Epithelial cell of esophagus (primary cell): ENCODE data around the gene INTS6L.

ENCODE experiments used
- DNase-seq: peaks from one replicate; pipeline ENCODE4 v3.0.0; 2010; ENCODE audit warnings: low read depth
- H3K4me3 ChIP-seq: 2 replicates; pipeline ENCODE4 v1.5.1; 2011; ENCODE audit warnings: mild to moderate bottlenecking, low read length, control low read depth
- TF ChIP-seq, protein P1 (sequence below): IDR thresholded peaks from 2 replicates; pipeline ENCODE4 v1.5.1; 2011; ENCODE audit warnings: low read depth, mild to moderate bottlenecking, low read length, control low read depth, inconsistent platforms; ENCODE audit not compliant: insufficient read depth; ENCODE audit errors: missing control alignments

INTS6L gene

GRCh38 chrX:135512508-135513129, 7.8 kb upstream of the INTS6L start:
- peak; percentile 11 for DNase-seq
- TF ChIP-seq, protein P1, sequence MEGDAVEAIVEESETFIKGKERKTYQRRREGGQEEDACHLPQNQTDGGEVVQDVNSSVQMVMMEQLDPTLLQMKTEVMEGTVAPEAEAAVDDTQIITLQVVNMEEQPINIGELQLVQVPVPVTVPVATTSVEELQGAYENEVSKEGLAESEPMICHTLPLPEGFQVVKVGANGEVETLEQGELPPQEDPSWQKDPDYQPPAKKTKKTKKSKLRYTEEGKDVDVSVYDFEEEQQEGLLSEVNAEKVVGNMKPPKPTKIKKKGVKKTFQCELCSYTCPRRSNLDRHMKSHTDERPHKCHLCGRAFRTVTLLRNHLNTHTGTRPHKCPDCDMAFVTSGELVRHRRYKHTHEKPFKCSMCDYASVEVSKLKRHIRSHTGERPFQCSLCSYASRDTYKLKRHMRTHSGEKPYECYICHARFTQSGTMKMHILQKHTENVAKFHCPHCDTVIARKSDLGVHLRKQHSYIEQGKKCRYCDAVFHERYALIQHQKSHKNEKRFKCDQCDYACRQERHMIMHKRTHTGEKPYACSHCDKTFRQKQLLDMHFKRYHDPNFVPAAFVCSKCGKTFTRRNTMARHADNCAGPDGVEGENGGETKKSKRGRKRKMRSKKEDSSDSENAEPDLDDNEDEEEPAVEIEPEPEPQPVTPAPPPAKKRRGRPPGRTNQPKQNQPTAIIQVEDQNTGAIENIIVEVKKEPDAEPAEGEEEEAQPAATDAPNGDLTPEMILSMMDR: no peak
- no peak overlapping the region for H3K4me3 ChIP-seq

DNA sequence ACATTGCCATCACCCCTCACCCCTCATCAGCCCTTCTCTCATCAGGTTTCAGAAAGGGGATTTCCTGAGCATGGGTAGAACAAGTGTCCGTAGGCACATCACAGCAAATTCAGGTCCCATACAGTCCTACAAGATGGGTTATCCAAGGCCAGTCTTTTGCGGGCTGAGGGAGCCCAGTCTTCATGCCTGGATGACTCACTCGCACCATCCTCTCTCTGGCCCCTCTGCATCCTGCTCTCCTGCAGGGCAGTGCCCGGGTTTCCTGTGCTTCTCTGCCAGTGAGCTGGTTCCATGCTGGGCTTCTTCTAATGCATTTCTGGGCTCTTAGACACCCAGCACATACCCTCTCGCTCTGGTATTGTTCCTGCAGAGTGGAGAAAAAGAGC, 7.3 kb upstream of the INTS6L start:
- TF ChIP-seq, protein P1: no peak
- no peak for DNase-seq
- H3K4me3 ChIP-seq: no peak overlapping the region

GRCh38 chrX:135516376-135516775, 4.1 kb upstream of the INTS6L start:
- H3K4me3 ChIP-seq: no peak overlapping the region
- TF ChIP-seq, protein P1: no peak
- no peak for DNase-seq

GRCh38 chrX:135518161-135518560, 2.3 kb upstream of the INTS6L start:
- no peak overlapping the region for H3K4me3 ChIP-seq
- no peak for DNase-seq
- TF ChIP-seq, protein P1: no peak

DNA sequence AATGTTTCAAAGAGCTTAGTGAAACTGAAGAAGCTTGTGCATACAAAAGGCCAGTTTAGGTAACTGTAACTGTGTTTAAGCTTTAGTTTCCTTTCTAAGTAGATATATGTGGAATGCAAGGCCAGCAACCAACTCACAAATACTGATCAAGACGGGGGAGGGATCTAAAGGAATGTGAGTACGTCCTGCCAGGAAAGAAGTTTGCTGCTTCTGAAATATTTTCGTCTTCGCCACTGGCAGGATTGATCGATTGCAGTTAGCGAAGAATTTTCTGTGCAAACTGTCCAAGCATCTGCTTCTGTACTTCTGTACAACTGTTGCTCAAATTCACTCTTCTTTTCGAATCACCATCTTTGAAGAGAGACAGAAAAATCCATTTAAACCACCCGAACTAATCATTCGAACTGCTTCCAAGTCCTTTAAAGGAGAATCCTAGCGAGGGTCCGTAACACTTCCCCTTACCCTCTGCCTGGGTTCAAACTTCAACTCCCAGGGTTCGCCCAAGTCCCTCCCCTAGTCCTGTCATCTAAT, 373 bp upstream of the INTS6L start:
- DNase-seq: peak; percentile 2
- H3K4me3 ChIP-seq: peak overlapping the region; percentile 64
- TF ChIP-seq, protein P1: no peak

GRCh38 chrX:135521405-135522131, 1.1 kb downstream of the INTS6L start:
- peak overlapping the region; percentile 64 for H3K4me3 ChIP-seq
- peak; percentile 88 for DNase-seq
- TF ChIP-seq, protein P1: no peak

DNA sequence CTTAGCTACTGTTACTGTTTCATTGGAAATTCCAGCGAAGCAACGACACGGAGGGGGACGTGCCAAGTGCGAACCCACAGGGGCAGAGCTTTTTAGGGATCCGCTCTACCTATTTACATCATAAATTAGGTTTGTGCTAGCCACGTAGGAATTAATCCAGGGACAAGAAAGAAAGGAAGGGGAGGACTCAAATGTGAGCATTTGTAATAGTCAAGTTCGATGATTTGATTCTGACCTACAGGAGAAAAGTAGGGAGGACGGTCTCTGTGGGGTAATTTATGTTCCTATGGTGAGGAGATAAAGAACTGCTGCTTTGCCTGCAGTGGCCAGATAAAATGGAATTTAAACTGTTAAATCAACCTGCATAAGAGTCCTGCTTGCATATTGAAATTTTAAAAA, 1.7 kb downstream of the INTS6L start:
- TF ChIP-seq, protein P1: no peak
- no peak for DNase-seq
- peak overlapping the region; percentile 52 for H3K4me3 ChIP-seq
